NCI-H2227 (cell line): ENCODE measurements around the gene DOCK7.
"Not testable (repeated sequence)": the region's sequence is repeated elsewhere in the genome, so short reads cannot be mapped to it uniquely, and the experiment has no call there.

Experiments
- DNase-seq: peaks from one replicate; lab custom pipeline; 2025; ENCODE audit not compliant: unreplicated experiment; lab: John Stamatoyannopoulos, UW

The DOCK7 gene

DNA sequence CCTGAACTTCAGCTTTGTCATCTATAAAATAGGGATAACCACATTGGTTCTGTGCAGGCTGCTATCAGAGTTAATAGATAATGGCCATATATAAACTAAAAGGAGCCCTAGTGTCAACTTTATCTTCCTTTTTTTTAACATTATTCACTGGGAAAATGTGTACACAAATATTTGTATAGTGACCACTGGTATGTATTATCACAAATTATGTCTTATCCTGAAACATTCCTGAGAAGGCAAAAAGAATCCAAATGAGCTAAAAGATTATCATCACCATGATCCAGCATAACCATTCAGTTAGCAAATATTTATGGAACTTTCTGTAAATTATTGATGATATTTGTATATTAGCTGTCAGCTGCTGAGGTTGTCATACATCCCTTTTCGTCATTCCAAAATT lies 74.3 kb downstream of the DOCK7 start:
- no peak for DNase-seq

DNA sequence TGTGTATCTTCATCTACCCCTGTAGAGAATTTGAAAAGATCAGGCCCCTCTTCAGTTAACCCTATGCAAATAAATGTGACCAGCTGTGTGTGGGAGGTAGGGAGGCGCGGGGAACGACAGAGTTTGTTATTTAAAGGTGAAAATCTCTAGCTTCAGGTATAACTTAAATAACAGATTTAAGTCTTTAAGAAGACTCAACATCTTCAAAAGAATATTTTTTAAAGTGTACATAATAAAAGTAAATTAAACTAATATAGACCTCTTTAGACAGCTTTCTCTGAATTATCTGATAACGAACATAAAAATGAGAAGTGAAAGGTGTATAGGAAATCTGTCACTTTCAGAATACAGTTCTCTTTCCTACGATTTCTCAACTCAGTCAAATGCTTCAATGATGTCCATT lies 74.9 kb downstream of the DOCK7 start:
- no peak for DNase-seq

DNA sequence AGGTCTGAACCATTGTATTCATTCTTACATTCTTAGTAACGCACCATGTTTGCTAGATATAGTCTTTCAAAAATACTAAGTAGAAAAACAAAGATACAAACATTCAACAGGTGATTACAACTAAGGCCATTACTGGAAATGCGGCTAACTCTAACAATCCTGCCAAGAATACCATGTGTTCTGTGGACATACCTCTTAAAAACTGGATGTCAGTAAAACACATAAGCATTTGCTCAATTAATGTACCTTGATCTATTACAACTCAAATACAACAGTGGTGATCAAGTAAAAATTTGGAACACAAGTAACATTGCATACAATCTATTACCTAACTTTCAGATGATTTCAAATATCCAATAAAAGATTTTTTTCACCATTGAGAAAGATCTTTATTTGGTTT lies 75.4 kb downstream of the DOCK7 start:
- DNase-seq = no peak

DNA sequence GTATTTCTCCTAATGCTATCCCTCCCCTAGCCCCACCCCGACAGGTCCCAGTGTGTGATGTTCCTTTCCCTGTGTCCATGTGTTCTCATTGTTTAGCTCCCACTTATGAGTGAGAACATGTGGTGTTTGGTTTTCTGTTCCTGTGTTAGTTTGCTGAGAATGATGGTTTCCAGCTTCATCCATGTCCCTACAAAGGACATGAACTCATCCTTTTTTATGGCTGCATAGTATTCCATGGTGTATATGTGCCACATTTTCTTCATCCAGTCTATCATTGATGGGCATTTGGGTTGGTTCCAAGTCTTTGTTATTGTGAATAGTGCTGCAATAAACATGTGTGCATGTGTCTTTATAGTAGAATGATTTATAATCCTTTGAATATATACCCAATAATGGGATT lies 77.6 kb downstream of the DOCK7 start:
- DNase-seq = not testable (repeated sequence)

DNA sequence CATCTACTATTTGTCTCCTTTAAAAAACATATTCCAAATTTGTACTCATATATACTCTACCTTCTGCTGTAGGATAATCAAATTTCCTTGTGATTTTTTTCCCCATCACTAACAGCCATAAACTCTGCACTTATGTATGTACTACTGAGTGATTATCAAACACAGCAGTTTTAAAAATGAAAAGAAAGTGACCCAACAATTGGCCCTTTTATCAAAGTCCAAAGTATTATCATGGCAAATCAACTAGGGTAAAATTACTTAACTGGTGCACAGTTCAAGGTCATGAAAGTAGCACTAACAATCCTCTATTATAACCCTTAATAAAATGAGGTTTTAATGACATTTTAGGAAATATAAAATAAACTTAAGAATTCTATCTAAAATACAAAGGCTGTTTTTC lies 79.3 kb downstream of the DOCK7 start:
- DNase-seq = no peak

DNA sequence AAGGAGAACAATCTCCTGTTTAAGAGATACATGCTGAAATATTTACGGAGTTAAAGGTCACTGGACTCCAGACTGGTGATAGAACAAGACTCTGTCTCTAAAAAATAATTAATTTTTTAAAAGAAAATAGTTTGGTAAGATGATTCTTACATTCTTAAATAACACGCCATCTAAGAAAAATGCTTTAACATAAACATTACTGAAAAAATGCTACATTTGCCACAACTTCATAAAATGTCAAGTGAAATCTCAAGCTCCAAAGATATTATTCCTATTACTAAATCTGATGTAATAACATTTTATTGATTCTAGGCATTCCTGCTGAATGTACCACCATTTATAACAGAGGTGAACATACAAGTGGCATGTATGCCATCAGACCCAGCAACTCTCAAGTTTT lies 86.7 kb downstream of the DOCK7 start:
- DNase-seq = no peak

DNA sequence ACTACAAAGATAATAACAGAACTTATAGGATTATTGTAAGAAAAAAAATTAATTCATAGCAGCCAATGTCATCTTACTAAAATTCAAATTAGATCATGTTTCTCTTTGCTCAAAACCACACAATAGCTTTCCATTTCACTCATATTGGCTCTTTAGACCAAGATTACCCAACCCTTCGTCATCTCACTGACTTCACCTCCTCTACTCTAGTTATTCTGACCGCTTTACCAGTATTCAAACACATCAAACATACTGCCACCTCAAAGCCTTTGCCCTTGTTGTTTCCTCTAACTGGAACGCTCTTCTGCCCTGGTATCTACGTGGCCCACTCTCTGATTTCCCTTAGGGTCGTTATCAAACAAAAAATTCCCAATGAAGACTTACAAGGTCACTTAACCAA lies 89.1 kb downstream of the DOCK7 start:
- no peak for DNase-seq

DNA sequence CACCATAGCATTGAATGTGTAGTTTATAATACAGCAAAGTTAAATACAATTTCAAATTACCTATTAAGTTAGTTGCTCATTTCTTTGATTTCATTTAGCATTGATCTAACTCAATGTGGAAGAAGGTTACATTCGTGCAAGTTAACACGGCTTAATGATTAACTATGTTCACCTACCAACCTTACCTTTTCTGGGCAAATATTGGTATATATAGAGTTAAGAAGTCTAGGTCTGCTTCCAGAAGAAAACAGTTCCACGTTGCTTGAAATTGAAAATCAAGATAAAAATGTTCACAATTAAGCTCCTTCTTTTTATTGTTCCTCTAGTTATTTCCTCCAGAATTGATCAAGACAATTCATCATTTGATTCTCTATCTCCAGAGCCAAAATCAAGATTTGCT lies 90.9 kb downstream of the DOCK7 start, which contains the start of gene ANGPTL3:
Gene ANGPTL3 (plus strand): TSS at position 240 of the 400 bp plus-strand sequence. CDS start 47 bp downstream, at position 287.
- no peak for DNase-seq

DNA sequence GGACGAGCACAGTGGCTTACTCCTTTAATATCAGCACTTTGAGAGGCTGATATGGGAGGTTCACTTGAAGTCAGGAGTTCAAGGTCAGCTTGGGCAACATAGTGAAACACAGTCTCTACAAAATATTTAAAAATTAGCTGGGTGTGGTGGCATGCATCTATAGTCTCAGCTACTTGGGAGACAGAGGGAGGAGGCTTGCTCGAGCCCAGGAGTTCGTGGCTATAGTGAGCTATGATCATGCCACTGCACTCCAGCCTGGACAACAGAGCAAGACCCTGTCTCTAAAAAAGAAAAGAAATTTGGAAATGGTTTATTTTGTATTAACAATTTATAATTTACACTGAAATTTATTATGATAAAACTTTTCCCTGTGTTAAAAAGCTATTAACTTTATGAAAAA lies 92.5 kb downstream of the DOCK7 start:
- no peak for DNase-seq

DNA sequence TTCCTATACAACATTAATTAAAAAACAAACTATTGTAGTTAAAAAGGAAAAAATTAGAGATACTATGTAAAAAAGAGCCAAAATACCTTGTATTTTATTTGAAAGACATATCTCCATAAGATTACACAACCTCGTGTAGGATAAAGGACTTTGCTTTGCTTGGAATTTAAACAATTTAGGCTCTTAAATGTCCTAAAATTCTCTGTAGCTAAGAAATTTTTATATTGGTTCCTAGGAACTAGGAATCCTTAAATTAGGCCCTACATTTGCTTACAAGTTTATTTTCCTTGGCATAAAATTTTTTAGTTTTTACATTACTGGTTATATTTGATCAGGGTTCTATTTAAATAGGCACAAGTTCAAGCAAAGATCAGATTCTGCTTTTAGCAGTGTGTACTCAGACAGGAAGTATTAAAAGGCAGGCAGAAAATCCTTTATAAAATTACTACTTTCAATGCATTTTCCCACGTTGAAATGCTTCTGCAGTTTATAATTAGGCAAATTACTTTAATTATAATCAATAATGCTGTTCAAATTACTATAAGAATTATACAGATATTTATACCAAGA lies 94.3 kb downstream of the DOCK7 start:
- no peak for DNase-seq

DNA sequence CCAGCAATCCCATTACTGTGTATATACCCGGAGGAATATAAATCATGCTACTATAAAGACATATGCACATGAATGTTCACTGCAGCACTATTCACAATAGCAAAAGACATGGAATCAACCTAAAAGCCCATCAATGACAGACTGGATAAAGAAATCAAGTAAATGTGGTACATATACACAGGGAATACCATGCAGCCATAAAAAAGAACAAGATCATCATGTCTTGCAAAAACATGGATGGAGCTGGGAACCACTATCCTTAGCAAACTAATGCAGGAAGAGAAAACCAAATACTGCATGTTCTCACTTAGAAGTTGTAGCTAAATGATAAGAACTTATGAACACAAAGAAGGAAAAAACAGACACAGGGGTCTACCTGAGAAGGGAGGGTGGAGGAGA lies 97.2 kb downstream of the DOCK7 start:
- no peak for DNase-seq

DNA sequence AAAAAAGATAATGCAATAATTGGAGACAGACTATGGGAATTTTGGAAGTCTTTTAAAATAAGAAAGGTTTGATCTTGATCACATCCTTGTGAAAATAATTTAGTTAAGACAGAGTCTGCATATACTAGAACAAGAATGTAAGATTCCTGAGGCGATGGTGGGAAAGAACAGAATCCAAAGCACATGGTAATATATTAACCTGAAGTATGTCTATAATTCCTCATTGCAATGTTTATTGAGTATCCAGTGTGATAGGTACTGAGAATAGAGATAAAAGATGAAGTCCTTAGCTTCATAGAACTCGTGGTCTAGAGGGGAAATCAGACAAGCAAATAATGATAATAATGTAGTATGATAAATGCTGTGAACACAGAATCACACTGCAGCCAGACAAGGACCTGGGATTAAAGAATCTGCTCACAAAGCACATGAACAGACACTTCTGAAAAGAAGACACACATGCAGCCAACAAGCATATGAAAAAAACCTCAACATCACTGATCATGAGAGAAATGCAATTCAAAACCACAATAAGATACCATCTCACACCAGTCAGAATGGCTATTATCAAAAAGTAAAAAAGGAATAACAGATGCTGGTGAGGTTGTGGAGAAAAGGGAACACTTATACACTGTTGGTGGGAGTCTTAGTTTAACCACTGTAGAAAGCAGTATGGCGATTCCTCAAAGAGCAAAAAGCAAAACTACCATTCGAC lies 97.8 kb downstream of the DOCK7 start:
- no peak for DNase-seq

DNA sequence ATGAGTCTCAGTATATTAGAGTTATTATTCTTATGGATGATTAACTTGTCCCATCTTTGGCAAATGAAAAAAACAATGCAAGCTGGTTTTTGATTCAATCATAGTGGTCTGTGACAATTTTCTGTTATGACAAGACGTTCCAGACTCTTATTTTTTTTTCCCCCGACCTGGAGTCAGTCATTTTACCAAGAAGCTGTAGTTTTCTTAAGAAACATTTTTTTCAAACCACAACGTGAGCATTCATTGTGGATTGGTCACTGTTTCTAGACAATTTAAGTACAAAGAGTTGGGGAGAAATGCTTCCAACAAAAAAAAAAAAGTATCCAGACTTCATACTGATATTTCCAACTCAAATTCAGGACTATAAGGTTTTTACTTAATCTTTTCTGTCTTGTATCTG lies 98.9 kb downstream of the DOCK7 start:
- no peak for DNase-seq

DNA sequence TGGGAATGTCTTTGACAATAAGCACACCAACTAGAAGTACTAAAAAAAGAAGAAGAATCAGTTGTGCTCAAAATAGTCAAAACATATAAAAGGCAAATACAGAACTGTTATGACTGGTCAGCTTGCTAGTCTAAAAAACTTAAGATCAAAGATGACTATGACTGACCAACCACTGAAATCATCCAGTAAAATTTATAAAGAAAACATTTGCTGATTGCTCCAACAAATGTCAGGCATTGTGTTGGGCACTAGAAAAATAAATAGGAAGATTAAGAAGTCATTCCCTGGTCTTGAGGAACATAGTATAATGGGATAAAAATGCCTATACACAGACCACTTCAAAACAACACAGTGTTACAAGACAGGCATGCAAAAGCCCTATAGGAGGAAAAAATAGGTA lies 100.2 kb downstream of the DOCK7 start:
- DNase-seq = no peak

DNA sequence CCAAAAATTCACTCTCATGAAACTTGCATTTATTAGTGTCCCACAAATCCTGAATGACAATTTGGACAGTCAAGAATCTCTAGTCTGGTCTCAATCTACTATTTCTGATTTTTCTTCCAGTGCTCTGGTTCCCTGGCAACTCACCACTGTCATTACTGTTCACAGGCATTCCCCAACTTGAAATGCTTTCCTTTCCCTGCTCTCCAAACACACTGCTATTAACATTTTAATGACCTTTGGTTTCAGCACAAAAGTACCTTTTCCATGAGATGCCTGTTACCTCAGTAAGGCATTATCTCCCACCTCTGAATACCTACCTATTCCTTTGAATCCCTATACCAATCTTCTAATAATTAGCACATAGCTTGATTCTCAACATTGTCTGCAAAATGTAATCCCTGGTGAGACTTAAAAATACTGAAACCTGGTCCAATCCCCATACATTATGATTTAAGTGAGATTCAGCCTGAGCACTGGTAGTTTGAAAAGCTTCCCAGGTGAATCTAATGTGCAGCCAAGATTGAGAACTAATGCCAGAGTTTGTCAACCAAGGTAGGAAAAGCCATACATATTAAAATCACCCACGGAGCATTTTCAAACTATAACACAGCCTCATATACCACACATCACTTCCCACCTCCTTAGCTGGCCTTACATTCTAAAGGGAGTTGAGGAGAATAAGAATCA lies 102.6 kb downstream of the DOCK7 start:
- no peak for DNase-seq

DNA sequence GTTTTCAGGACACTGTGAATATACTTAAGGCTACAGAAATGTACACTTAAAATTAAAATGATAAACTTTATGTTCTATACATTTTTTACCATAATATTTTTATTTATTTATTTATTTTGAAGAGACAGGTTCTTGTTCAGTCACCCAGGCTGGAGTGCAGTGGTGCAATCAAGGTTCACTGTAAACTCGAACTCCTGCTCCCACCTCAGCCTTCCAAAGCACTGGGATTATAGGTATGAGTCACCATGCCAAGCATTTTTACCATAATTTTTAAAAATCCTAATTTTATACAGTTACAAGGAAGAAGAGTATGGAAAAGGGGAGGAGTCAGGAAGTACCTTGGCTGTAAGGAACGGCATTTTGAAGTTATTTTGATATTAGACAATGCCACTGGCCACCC lies 114.5 kb downstream of the DOCK7 start:
- no peak for DNase-seq

DNA sequence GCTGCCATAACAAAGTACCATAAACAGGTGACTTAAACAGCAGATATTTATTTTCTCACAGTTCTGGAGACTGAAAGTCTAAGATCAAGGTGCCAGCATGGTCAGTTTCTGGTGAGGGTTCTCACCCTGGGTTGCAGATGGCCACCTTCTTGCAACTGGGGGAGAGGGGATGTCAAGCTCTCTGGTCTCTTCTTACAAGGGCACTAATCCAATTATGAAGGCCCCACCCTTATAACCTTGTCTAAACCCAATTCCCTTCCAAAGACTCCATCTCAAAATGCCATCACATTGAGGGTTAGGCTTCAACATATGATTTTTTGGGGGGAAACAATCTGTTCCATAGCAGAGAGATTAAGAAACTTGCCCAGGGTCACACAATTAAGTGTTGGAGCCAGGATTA lies 115.7 kb downstream of the DOCK7 start:
- DNase-seq = no peak

DNA sequence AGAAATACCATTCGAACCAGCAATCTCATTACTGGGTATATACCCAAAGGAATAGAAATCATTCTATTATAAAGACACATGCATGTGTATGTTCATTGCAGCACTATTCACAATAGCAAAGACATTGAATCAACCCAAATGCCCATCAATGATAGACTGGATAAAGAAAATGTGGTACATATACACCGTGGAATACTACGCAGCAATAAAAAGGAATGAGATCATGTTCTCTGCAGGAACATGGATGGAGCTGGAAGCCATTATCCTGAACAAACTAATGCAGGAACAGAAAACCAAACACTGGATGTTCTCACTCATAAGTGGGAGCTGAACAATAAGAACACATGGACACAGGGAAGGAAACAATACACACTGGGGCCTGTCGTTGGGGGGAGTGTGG lies 116.7 kb downstream of the DOCK7 start:
- DNase-seq = not testable (repeated sequence)

DNA sequence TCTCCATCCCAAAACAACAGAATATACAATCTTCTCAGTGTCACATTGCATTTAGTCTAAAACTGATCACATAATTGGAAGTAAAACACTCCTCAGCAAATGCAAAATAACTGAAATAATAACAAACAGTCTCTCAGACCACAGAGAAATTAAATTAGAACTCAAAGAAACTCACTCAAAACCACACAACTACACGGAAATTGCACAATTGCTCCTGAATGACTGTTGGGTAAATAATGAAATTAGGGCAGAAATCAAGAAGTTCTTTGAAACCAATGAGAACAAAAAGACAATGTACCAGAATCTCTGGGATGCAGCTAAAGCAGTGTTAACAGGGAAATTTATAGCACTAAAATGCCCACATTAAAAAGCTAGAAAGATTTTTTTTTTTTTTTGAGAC lies 120.3 kb downstream of the DOCK7 start:
- not testable (repeated sequence) for DNase-seq

DNA sequence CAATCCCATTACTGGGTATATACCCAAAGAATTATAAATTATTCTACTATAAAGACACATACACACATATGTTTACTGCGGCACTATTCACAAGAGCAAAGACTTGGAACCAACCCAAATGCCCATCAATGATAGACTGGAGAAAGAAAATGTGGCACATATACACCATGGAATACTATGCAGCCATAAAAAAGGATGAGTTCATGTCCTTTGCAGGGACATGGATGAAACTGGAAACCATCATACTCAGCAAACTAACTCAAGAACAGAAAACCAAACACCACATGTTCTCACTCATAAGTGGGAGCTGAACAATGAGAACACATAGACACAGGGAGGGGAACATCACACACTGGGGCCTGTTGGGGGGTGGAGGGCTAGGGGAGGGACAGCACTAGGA lies 121.0 kb downstream of the DOCK7 start:
- not testable (repeated sequence) for DNase-seq

DNA sequence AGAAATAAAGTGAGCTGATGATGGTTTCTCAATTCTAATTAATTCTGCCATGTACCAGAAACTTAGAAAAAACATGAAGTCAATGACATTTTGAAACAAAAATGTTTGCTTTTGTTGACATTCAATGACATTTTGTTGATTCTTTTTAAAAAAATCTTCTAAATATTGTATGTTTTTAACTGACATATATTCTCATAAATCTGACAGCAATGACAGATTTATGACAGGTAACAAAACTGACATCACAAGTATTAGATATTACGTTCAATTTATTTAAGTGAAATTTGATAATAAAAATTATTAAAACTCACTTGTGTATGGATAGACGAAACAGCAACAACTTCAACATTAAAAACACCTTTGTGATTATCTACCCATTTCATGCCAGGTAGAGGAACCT lies 126.9 kb downstream of the DOCK7 start:
- no peak for DNase-seq

DNA sequence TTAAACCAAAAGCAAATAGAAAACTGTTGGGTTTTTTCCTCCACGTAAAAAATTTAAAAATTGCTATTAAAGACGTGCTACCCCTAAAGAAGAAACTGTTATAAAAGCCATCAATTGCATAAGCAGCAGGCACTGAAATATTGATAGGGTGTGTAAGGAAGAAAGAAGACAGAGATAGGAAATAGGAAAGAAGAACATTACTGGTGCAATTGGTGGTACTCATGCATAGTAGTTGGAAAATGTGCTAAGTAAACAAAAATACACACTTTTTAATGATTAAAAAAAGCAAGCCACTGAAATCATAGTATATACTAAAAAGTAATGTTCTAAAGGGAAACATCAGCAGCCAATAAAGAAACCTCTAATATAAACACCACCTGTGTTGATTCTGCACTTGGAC lies 143.6 kb downstream of the DOCK7 start:
- DNase-seq = no peak
